ENCODE measurements around the gene ERCC5.

The ERCC5 gene

DNA sequence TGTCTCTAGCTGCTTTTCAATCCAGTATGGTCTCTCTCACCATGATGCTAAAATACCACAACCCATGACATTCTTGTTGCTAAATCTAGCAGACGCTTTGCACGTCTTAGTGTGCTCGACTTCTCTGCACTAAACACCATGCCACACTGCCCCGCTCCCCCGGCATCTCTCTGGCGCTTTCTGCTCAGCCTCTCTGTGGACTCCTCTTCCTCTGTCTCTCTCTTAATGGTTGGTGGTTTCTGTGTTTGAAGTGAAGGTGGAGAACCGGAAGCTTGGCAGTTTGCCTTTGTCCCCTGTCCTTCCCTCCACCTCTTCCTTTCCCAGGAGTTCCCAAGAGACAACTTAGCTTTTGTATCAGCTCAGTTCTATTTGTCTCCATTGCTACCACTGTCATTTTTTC is 8.8 kb downstream of the ERCC5 start:
- peaks cover 16% of the 10 kb centered on the region for H3K4me1 Mint-ChIP-seq (ENCODE audit: low read depth)
- H3K36me3 Mint-ChIP-seq (ENCODE audit: low read depth) = peaks cover 90% of the 10 kb centered on the region

DNA sequence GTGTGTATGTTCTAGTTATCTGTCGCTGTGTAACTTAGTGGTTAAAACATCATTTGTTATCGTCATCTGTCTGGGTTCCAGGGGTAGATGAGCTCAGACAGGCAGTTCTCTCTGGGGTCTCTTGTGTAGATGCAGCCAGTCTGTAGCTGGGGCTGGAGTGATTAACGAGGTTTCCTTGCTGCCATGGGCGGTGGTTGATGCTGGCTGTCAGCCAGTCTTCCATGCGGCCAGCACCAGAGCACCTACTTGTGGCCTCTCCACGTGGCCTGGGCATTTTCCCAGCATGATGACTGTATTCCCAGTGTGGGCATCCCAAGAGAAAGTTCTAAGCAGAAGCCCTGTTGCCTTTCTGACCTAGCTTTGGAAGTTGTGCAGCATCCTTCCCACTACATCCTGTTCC is 10.7 kb downstream of the ERCC5 start:
- Mint-ChIP-seq H3K4me1 (ENCODE audit: low read depth) (peaks cover 4% of the 10 kb centered on the region), H3K27ac (no peak overlapping the region), H3K27me3 (no peaks in the 10 kb centered on the region), H3K9me3 (no peaks in the 10 kb centered on the region), H3K4me3 (no peak overlapping the region), H3K36me3 (ENCODE audit: low read depth) (peaks cover 95% of the 10 kb centered on the region)
- intact Hi-C loops (cut with micrococcal nuclease) = loop anchor here (5.0 kb wide), 1 partner anchor 209 kb away; no protein-coding TSS in a partner anchor

More for the DNA sequence above, 8.8 kb downstream of the ERCC5 start:
- Mint-ChIP-seq H3K27ac (no peak overlapping the region), H3K27me3 (no peaks in the 10 kb centered on the region), H3K4me3 (no peak overlapping the region), H3K9me3 (no peaks in the 10 kb centered on the region)
- intact Hi-C loops (cut with micrococcal nuclease) = loop anchor here (5.0 kb wide), 1 partner anchor 207 kb away; no protein-coding TSS in a partner anchor

DNA sequence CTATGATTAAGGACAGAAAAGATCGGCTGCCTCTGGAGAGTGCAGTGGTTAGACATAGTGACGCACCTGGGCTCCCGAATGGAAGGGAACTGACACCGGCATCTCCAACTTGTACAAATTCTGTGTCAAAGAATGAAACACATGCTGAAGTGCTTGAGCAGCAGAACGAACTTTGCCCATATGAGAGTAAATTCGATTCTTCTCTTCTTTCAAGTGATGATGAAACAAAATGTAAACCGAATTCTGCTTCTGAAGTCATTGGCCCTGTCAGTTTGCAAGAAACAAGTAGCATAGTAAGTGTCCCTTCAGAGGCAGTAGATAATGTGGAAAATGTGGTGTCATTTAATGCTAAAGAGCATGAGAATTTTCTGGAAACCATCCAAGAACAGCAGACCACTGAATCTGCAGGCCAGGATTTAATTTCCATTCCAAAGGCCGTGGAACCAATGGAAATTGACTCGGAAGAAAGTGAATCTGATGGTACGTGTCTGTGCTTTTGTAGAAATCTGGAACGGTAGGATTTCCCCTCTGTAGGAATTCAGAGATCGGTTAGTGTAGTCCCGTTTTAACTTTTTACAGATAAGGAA is 16.9 kb downstream of the ERCC5 start:
- Mint-ChIP-seq H3K27ac (no peak overlapping the region), H3K36me3 (ENCODE audit: low read depth) (peaks cover 98% of the 10 kb centered on the region)

DNA sequence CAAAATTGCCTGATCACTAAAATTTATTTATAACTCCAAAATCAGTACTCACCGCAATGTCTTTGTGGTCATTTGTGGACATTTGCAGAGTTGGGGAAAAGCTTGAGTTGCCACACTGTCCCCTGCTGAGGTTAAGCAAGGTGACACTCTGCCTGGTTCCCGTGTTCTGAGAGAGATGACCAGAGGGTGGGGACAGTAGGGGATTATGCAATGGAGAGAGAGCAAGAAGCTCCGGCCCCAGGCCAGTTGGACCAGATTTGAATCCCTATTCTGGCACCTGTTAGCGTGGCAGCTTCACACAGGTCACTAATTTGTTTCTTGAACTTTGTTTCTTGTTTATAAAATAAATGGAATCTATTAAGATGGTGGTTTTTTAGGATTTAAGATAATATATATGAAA is 17.8 kb downstream of the ERCC5 start:
- Mint-ChIP-seq H3K36me3 (ENCODE audit: low read depth) (peaks cover 97% of the 10 kb centered on the region), H3K4me1 (ENCODE audit: low read depth) (peaks cover 29% of the 10 kb centered on the region), H3K4me3 (no peak overlapping the region), H3K27ac (no peak overlapping the region), H3K27me3 (no peaks in the 10 kb centered on the region), H3K9me3 (no peaks in the 10 kb centered on the region)
- intact Hi-C loops (cut with micrococcal nuclease) = no loop called here

More for the DNA sequence above, 16.9 kb downstream of the ERCC5 start:
- H3K27me3 Mint-ChIP-seq = no peaks in the 10 kb centered on the region
- H3K4me3 Mint-ChIP-seq = no peak overlapping the region
- intact Hi-C loops (cut with micrococcal nuclease) = no loop called here
- no peaks in the 10 kb centered on the region for H3K9me3 Mint-ChIP-seq
- peaks cover 29% of the 10 kb centered on the region for H3K4me1 Mint-ChIP-seq (ENCODE audit: low read depth)

DNA sequence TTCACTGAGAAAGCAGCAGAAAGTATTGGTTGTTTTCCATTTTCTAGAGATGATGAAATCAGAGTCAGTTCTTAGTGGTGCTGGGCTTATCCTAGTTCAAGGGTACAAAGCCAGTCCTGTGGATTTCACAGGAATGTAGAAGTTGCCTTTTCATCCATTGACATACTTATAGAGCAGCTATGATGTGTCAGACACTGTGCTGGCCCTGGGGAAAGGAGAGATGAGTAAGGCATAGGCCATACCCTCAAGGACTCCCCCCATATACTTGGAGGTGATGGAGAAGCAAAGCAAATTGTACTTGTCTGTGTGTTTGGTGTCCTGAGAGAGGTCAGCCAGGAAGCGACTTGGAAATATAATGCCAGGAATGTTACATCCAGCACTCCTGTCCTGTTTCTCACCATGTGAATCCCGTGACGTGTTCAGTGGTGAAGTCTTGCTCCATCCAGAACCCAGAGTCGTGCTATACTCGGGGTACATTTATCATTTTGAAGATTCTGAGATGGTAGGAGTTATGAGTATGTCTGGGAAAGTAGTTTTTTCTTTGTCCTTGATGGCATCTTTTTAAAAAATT is 22.6 kb downstream of the ERCC5 start:
- Mint-ChIP-seq H3K9me3 (no peaks in the 10 kb centered on the region), H3K36me3 (ENCODE audit: low read depth) (peaks cover 91% of the 10 kb centered on the region), H3K27ac (no peak overlapping the region), H3K4me1 (ENCODE audit: low read depth) (peaks cover 25% of the 10 kb centered on the region), H3K4me3 (no peak overlapping the region), H3K27me3 (no peaks in the 10 kb centered on the region)
- intact Hi-C loops (cut with micrococcal nuclease) = no loop called here

DNA sequence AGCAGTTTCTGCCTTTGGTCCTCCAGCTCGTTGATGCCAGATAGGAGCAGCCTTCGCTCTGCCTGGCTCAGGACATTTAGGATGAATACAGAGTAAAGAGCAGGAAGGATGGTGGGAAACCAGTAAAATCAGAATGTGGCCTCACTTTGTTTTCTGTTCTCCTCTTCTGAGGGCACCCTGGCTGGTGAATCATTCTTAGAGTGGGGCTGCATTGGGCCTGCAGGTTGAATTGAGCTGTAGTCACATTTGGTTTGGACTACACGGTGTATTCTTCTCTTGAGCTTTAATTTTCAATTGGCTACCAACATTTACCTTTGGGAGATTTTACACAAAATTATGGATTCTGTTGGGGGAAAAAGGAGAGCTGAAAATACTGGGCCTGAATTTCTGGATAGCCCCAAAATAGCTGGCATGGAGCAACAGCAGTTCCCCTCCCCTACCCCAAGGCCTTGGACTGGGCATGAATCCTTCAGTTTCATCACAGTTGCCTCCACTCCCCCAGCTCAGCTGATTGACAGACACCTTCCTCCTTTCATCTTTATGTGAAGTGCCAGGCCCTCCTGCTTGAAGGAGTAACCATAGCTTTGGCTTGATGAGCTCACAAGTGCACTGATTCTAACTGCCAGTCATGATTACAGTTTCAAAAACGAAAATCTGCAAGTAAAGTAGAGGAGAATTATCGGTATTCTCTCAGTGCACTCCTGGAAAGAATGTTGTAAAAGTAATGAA is 24.3 kb downstream of the ERCC5 start:
- Mint-ChIP-seq H3K36me3 (ENCODE audit: low read depth) (peaks cover 89% of the 10 kb centered on the region), H3K27ac (no peak overlapping the region)

DNA sequence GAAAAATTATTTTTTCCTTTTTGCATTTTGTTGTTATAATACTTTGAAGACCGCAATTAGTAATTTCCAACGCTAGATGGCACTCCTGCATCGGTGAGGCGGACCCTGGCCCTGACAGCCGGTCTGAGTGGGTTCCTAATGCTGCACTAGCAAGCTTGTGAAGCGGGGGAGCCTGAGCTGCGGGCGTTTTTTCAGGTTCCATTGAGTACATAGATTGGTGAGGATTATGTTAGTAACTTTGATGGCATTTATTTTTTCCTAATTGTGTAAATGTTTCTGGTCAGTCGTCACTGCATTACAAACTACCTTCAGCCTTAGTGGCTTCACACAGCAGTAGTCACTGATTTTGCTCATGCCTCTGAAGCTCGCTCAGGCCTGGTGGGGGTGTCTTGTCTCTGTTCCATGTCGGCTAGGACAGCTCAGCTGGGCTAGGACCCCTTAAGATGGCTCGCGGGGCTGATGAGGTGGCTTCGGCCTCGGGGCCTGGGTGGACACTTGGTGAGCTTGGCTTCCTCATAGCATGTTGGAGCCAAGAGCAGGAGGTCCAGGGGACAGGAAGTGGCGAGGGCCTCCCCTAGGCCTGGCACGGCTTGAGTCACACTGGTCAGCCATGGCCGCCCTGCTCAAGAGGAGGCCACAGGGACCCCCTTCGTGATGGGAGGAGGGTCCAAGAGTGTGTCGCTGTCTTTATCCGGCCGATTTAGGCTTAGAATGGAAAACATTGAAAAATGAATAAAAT is 25.0 kb downstream of the ERCC5 start:
- no peak overlapping the region for H3K27ac Mint-ChIP-seq
- intact Hi-C loops (cut with micrococcal nuclease) = no loop called here
- no peaks in the 10 kb centered on the region for H3K27me3 Mint-ChIP-seq
- H3K9me3 Mint-ChIP-seq = no peaks in the 10 kb centered on the region
- peaks cover 89% of the 10 kb centered on the region for H3K36me3 Mint-ChIP-seq (ENCODE audit: low read depth)
- H3K4me3 Mint-ChIP-seq = no peak overlapping the region
- H3K4me1 Mint-ChIP-seq (ENCODE audit: low read depth) = peaks cover 13% of the 10 kb centered on the region

More for the DNA sequence above, 24.3 kb downstream of the ERCC5 start:
- intact Hi-C loops (cut with micrococcal nuclease) = no loop called here
- Mint-ChIP-seq H3K9me3 (no peaks in the 10 kb centered on the region), H3K4me1 (ENCODE audit: low read depth) (peaks cover 14% of the 10 kb centered on the region), H3K27me3 (no peaks in the 10 kb centered on the region), H3K4me3 (no peak overlapping the region)

DNA sequence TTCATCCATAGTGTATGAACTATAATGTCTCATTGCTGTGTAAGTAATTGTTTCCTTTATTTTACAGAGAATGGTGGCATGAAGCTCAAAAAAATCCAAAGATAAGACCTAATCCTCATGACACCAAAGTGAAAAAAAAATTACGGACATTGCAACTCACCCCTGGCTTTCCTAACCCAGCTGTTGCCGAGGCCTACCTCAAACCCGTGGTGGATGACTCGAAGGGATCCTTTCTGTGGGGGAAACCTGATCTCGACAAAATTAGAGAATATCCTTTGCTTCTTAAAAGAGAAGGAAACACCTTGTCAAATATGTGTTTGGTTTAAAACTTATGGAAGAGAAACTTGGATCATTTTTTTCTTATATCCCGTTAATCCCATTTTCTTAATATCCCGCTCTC is 26.3 kb downstream of the ERCC5 start:
- intact Hi-C loops (cut with micrococcal nuclease) = no loop called here
- no peak overlapping the region for H3K27ac Mint-ChIP-seq
- H3K9me3 Mint-ChIP-seq = no peaks in the 10 kb centered on the region
- peaks cover 13% of the 10 kb centered on the region for H3K4me1 Mint-ChIP-seq (ENCODE audit: low read depth)
- H3K4me3 Mint-ChIP-seq = no peak overlapping the region
- peaks cover 89% of the 10 kb centered on the region for H3K36me3 Mint-ChIP-seq (ENCODE audit: low read depth)
- H3K27me3 Mint-ChIP-seq = no peaks in the 10 kb centered on the region

DNA sequence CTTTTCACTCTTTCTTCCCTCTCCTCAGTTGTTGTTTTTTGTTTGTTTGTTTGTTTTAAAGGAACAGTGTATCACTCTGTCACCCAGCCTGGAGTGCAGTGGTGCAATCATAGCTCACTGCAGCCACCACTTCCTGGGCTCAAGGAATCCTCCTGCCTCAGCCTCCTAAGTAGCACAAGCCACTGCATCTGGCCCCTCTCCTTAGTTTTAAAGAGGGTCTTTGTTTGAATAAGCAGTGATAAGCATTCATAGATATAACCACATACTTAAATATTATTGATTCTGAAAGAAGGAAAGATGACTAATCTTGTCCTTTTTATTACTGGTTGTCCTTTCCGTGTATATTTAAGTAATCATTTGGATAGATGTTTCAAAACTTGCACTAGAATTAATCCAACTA is 26.7 kb downstream of the ERCC5 start:
- no peak overlapping the region for H3K27ac Mint-ChIP-seq
- no peaks in the 10 kb centered on the region for H3K27me3 Mint-ChIP-seq
- intact Hi-C loops (cut with micrococcal nuclease) = no loop called here
- peaks cover 89% of the 10 kb centered on the region for H3K36me3 Mint-ChIP-seq (ENCODE audit: low read depth)
- no peaks in the 10 kb centered on the region for H3K9me3 Mint-ChIP-seq
- peaks cover 13% of the 10 kb centered on the region for H3K4me1 Mint-ChIP-seq (ENCODE audit: low read depth)
- H3K4me3 Mint-ChIP-seq = no peak overlapping the region

DNA sequence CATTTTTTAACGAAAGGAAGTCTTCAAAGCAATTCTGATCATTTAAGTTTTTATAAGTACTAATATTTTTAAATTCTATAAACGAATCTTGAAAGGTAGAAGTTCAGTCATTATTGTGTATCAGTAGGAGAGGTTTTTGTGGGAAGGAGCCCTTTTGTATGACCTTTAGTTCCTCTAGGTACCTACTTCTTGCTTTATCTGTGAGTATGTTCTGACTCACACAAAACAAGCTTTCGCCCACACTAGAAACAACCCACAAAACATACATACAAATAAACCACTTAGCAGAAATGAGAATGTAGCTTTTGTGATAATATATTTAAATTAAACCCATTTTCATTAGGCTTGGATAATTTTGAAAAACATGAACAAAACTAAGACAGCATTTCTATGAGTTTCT is 27.8 kb downstream of the ERCC5 start:
- Mint-ChIP-seq H3K27me3 (no peaks in the 10 kb centered on the region), H3K9me3 (no peaks in the 10 kb centered on the region), H3K4me3 (no peak overlapping the region), H3K36me3 (ENCODE audit: low read depth) (peaks cover 81% of the 10 kb centered on the region), H3K4me1 (ENCODE audit: low read depth) (peaks cover 13% of the 10 kb centered on the region), H3K27ac (no peak overlapping the region)
- intact Hi-C loops (cut with micrococcal nuclease) = no loop called here

DNA sequence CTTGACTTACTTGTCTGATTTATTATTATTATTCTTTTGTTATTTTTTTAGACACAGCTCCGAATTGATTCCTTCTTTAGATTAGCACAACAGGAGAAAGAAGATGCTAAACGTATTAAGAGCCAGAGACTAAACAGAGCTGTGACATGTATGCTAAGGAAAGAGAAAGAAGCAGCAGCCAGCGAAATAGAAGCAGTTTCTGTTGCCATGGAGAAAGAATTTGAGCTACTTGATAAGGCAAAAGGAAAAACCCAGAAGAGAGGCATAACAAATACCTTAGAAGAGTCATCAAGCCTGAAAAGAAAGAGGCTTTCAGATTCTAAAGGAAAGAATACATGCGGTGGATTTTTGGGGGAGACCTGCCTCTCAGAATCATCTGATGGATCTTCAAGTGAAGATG is 29.4 kb downstream of the ERCC5 start:
- intact Hi-C loops (cut with micrococcal nuclease) = no loop called here
- Mint-ChIP-seq H3K9me3 (no peaks in the 10 kb centered on the region), H3K4me3 (no peak overlapping the region), H3K36me3 (ENCODE audit: low read depth) (peaks cover 70% of the 10 kb centered on the region), H3K4me1 (ENCODE audit: low read depth) (peaks cover 6% of the 10 kb centered on the region), H3K27ac (no peak overlapping the region), H3K27me3 (no peaks in the 10 kb centered on the region)

DNA sequence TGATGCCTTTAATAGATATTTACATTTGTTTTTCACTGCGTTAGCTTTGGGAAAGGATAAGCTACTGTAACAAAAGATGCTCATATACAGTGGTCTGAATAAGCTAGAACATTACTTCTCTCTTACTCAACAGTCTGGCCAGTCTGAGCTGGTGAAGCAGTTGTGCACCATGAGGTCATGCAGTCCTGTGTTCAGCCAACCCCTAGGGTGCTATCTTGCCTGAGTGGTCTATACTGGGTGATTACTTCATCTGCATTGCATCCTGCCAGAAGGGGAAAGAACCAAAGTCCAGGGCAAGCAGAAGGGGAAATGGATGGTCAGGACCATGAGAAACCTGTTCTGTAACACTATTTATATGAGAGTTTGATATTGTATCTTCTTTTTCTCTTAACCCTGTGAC is 31.5 kb downstream of the ERCC5 start:
- Mint-ChIP-seq H3K27me3 (no peaks in the 10 kb centered on the region), H3K4me1 (ENCODE audit: low read depth) (no peaks in the 10 kb centered on the region), H3K9me3 (no peaks in the 10 kb centered on the region), H3K27ac (no peak overlapping the region), H3K4me3 (no peak overlapping the region), H3K36me3 (ENCODE audit: low read depth) (peaks cover 51% of the 10 kb centered on the region)
- intact Hi-C loops (cut with micrococcal nuclease) = no loop called here

DNA sequence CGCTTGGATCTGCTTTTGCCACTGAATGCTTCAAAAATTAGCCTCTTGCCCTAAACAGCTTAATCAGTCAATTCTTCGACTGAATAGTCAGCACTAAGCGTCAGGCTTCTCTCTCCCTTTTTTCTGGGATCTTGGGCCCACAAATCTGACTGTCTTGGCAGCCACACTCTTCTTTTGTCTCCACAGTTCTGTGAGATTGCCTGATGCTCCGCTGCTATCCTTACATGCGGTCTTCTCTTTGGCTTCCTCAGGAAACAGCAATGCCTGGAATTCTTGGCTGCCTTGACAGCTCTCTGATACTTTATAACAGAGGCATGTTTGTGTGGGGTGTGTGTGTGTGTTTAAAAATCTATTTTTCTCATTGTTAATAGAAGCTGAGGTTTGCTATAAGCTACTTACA is 32.6 kb downstream of the ERCC5 start:
- Mint-ChIP-seq H3K4me3 (no peak overlapping the region), H3K4me1 (ENCODE audit: low read depth) (no peaks in the 10 kb centered on the region), H3K9me3 (no peaks in the 10 kb centered on the region), H3K27ac (no peak overlapping the region), H3K27me3 (no peaks in the 10 kb centered on the region), H3K36me3 (ENCODE audit: low read depth) (peaks cover 45% of the 10 kb centered on the region)
- intact Hi-C loops (cut with micrococcal nuclease) = no loop called here

All from dendritic cell treated with granulocyte-macrophage colony-stimulating factor and Interleukin-4, amounts not matched to agents 40 ng/mL and 50 ng/mL, for 4 days (primary cell).